HG03135 (cell line): ENCODE measurements around the gene BATF.

ENCODE experiments used
- ATAC-seq: cut with Tn5 transposase; IDR thresholded peaks from one replicate; pipeline ENCODE4 v1.9.1; 2021; ENCODE audit warnings: mild to moderate bottlenecking, moderate library complexity; ENCODE audit not compliant: unreplicated experiment

The BATF gene

DNA sequence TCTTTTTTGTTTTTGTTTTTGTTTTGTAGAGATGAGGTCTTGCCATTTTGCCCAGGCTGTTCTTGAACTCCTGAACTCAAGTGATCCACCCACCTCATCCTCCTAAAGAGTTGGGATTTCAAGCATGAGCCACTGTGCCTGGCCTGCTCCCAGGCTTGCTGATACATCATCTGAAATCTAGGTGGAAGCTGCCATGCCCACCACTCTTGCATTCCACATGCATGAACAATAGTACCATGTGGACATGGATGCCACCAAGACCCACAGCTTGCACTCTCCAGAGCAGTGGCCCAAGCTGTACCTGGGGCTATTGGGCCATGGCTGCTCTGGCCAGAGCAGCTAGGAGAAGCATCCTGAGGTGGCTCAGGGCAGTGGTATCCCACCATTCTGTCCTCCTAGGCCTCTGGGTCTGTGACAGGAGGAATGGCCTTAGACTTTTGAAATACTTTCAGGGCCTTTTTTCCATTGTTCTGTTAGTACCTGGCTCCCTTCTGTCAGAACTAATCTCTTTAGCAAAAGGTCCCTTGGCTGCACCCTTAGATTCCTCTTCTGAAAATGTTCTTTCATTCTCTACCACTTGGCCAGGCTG, 69.8 kb downstream of the BATF start:
- ATAC-seq = no peak

DNA sequence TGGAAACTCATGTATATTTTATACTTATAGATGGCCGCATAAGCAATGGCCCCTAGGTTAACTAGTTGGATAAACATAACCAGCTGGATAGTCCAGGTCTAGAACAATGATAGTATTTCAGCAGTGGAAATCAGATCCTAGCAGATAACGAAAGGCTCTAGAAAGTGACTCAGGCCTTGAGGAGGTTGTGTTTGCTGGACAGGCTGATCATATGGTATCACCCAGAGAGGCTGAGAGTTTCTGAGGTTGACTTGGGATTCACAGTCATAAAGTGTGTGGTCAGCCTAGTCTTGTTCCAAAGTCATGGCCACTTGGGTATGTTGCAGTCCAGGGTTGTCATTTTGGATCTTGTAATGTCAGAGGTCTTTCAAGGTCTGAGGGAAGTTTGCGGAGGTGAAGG, 73.0 kb downstream of the BATF start:
- no peak for ATAC-seq
